WTC11 (cell line): ENCODE results near the gene ANKFN1.

Source experiments
- CREB1 ChIP-seq: sonication (generic); formaldehyde crosslinking; IDR thresholded peaks from 2 replicates; pipeline ENCODE4 v1.8.0; 2023; ENCODE audit warnings: mild to moderate bottlenecking, missing genetic modification reagents
- EMX1 ChIP-seq: fragments of 250-450 bp; sonication (Bioruptor Pico); IDR thresholded peaks from 2 replicates; pipeline ENCODE4 v1.8.0; 2021; ENCODE audit warnings: mild to moderate bottlenecking
- GABPB1 ChIP-seq: sonication (generic); formaldehyde crosslinking; IDR thresholded peaks from 2 replicates; pipeline ENCODE4 v1.8.1; 2023; ENCODE audit warnings: mild to moderate bottlenecking, missing genetic modification reagents
- NFYB ChIP-seq: sonication (generic); formaldehyde crosslinking; conservative IDR thresholded peaks from 2 replicates; pipeline ENCODE4 v1.8.0; 2022; ENCODE audit warnings: low read depth, missing genetic modification reagents
- NR1H2 ChIP-seq: sonication (generic); formaldehyde crosslinking; IDR thresholded peaks from 2 replicates; pipeline ENCODE4 v1.9.0; 2021; ENCODE audit warnings: mild to moderate bottlenecking, moderate library complexity, missing genetic modification reagents
- OVOL2 ChIP-seq: fragments of 250-450 bp; sonication (Bioruptor Pico); IDR thresholded peaks from 2 replicates; pipeline ENCODE4 v1.9.0; 2021; ENCODE audit warnings: mild to moderate bottlenecking, borderline replicate concordance
- SMAD3 ChIP-seq: sonication (generic); formaldehyde crosslinking; IDR thresholded peaks from 2 replicates; pipeline ENCODE4 v1.8.0; 2022; ENCODE audit warnings: missing genetic modification reagents, mild to moderate bottlenecking, borderline replicate concordance
- ZBTB21 ChIP-seq: sonication (generic); formaldehyde crosslinking; IDR thresholded peaks from 2 replicates; pipeline ENCODE4 v1.8.1; 2023; ENCODE audit warnings: mild to moderate bottlenecking, missing genetic modification reagents, borderline replicate concordance
- TF ChIP-seq, protein P1 (sequence below): fragments of 250-450 bp; sonication (Bioruptor Pico); IDR thresholded peaks from 2 replicates; pipeline ENCODE4 v2.1.2; 2022; ENCODE audit warnings: mild to moderate bottlenecking, moderate library complexity
- TF ChIP-seq, protein P2 (sequence below): fragments of 200-600 bp; IDR thresholded peaks from 2 replicates; pipeline ENCODE4 v1.8.0; 2022; ENCODE audit warnings: antibody characterized with exemption
- TF ChIP-seq, protein P3 (sequence below): sonication (generic); formaldehyde crosslinking; conservative IDR thresholded peaks from 2 replicates; pipeline ENCODE4 v1.8.1; 2022; ENCODE audit warnings: mild to moderate bottlenecking, missing genetic modification reagents
- TF ChIP-seq, protein P4 (sequence below): sonication (generic); formaldehyde crosslinking; IDR thresholded peaks from 2 replicates; pipeline ENCODE4 v1.8.1; 2023; ENCODE audit warnings: mild to moderate bottlenecking, missing genetic modification reagents
- TF ChIP-seq, protein P5 (sequence below): sonication (generic); formaldehyde crosslinking; IDR thresholded peaks from 2 replicates; pipeline ENCODE4 v1.8.1; 2022; ENCODE audit warnings: low read depth, mild to moderate bottlenecking, moderate library complexity, missing genetic modification reagents, borderline replicate concordance

DNA sequence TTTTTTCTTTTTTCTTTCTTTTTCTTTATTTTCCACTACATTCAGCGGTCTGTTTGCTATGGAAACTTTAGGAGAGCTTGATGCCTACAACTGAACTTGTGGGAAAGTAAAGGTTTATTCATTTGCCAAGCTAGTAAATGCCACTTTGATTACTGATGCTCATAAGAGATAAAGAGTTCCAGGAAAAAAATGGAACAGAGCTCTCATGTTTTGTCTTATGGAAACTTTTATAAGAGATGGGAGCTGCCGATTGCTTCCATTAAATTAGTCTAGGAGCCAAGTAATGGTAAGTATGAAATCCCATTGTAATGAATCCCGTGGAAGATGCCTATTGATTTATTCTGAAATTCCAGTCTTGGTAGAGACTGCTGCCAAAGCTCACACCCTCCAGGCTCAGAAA is 7.1 kb downstream of the ANKFN1 start:
- TF ChIP-seq, protein P1, sequence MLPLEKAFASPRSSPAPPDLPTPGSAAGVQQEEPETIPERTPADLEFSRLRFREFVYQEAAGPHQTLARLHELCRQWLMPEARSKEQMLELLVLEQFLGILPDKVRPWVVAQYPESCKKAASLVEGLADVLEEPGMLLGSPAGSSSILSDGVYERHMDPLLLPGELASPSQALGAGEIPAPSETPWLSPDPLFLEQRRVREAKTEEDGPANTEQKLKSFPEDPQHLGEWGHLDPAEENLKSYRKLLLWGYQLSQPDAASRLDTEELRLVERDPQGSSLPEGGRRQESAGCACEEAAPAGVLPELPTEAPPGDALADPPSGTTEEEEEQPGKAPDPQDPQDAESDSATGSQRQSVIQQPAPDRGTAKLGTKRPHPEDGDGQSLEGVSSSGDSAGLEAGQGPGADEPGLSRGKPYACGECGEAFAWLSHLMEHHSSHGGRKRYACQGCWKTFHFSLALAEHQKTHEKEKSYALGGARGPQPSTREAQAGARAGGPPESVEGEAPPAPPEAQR (CRISPR knock-in tag), result no peak
- TF ChIP-seq, protein P2, sequence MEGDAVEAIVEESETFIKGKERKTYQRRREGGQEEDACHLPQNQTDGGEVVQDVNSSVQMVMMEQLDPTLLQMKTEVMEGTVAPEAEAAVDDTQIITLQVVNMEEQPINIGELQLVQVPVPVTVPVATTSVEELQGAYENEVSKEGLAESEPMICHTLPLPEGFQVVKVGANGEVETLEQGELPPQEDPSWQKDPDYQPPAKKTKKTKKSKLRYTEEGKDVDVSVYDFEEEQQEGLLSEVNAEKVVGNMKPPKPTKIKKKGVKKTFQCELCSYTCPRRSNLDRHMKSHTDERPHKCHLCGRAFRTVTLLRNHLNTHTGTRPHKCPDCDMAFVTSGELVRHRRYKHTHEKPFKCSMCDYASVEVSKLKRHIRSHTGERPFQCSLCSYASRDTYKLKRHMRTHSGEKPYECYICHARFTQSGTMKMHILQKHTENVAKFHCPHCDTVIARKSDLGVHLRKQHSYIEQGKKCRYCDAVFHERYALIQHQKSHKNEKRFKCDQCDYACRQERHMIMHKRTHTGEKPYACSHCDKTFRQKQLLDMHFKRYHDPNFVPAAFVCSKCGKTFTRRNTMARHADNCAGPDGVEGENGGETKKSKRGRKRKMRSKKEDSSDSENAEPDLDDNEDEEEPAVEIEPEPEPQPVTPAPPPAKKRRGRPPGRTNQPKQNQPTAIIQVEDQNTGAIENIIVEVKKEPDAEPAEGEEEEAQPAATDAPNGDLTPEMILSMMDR, result no peak
- TF ChIP-seq SMAD3 (CRISPR knock-in tag) (no peak), CREB1 (CRISPR knock-in tag) (no peak), NFYB (no peak), EMX1 (CRISPR knock-in tag) (no peak), OVOL2 (CRISPR knock-in tag) (no peak), NR1H2 (no peak), ZBTB21 (CRISPR knock-in tag) (no peak), GABPB1 (CRISPR knock-in tag) (no peak)
- TF ChIP-seq, protein P3, sequence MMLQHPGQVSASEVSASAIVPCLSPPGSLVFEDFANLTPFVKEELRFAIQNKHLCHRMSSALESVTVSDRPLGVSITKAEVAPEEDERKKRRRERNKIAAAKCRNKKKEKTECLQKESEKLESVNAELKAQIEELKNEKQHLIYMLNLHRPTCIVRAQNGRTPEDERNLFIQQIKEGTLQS (CRISPR knock-in tag), result no peak
- TF ChIP-seq, protein P4, sequence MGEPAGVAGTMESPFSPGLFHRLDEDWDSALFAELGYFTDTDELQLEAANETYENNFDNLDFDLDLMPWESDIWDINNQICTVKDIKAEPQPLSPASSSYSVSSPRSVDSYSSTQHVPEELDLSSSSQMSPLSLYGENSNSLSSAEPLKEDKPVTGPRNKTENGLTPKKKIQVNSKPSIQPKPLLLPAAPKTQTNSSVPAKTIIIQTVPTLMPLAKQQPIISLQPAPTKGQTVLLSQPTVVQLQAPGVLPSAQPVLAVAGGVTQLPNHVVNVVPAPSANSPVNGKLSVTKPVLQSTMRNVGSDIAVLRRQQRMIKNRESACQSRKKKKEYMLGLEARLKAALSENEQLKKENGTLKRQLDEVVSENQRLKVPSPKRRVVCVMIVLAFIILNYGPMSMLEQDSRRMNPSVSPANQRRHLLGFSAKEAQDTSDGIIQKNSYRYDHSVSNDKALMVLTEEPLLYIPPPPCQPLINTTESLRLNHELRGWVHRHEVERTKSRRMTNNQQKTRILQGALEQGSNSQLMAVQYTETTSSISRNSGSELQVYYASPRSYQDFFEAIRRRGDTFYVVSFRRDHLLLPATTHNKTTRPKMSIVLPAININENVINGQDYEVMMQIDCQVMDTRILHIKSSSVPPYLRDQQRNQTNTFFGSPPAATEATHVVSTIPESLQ (CRISPR knock-in tag), result no peak
- TF ChIP-seq, protein P5, sequence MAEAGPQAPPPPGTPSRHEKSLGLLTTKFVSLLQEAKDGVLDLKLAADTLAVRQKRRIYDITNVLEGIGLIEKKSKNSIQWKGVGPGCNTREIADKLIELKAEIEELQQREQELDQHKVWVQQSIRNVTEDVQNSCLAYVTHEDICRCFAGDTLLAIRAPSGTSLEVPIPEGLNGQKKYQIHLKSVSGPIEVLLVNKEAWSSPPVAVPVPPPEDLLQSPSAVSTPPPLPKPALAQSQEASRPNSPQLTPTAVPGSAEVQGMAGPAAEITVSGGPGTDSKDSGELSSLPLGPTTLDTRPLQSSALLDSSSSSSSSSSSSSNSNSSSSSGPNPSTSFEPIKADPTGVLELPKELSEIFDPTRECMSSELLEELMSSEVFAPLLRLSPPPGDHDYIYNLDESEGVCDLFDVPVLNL (CRISPR knock-in tag), result no peak
